ENCODE measurements around the gene TEN1.

The TEN1 gene

GRCh38 chr17:75980188-75981018, 1.4 kb downstream of the TEN1 start:
- no peak for DNase-seq (ENCODE audit: low spot score)
- no peak for TF ChIP-seq CTCF (IDR thresholded peaks at IDR 0.05; ENCODE audit: extremely low read depth, missing control alignments)

GRCh38 chr17:75981019-75981615, 2.1 kb downstream of the TEN1 start:
- TF ChIP-seq CTCF (IDR thresholded peaks at IDR 0.05; ENCODE audit: extremely low read depth, missing control alignments), result no peak
- DNase-seq (ENCODE audit: low spot score), result no peak

- no peak for DNase-seq (ENCODE audit: low spot score)
- no peak for TF ChIP-seq CTCF (IDR thresholded peaks at IDR 0.05; ENCODE audit: extremely low read depth, missing control alignments)
Observed at GRCh38 chr17:75983501-75984181, 4.6 kb downstream of the TEN1 start.

GRCh38 chr17:75985986-75986385, 6.9 kb downstream of the TEN1 start:
- TF ChIP-seq CTCF (IDR thresholded peaks at IDR 0.05; ENCODE audit: extremely low read depth, missing control alignments), result no peak
- no peak for DNase-seq (ENCODE audit: low spot score)

- TF ChIP-seq CTCF (IDR thresholded peaks at IDR 0.05; ENCODE audit: extremely low read depth, missing control alignments), result no peak
- no peak for DNase-seq (ENCODE audit: low spot score)
Observed at GRCh38 chr17:75987041-75987440, 8.0 kb downstream of the TEN1 start.

GRCh38 chr17:75991396-75991795, 12.4 kb downstream of the TEN1 start:
- DNase-seq (ENCODE audit: low spot score), result no peak
- TF ChIP-seq CTCF (IDR thresholded peaks at IDR 0.05; ENCODE audit: extremely low read depth, missing control alignments), result no peak

- DNase-seq (ENCODE audit: low spot score), result no peak
- TF ChIP-seq CTCF (IDR thresholded peaks at IDR 0.05; ENCODE audit: extremely low read depth, missing control alignments), result no peak
Observed at GRCh38 chr17:75994802-75995370, 15.8 kb downstream of the TEN1 start.

Data from GM20000 (cell line).